Measurements from ENCODE around the gene GMPPB. TPM values are rescaled to one million over a fixed set of nuclear protein-coding genes. Genes with fewer than 3 reads are reported as not detected.

Gene GMPPB
- total and polyA plus RNA-seq, 9 of the 15 experiments (the other 6 are each of a cell fraction or from before 2014, with no cell fraction given) = 0.53 to 17.4 (median 8.1) TPM

- TF ChIP-seq, protein P1, sequence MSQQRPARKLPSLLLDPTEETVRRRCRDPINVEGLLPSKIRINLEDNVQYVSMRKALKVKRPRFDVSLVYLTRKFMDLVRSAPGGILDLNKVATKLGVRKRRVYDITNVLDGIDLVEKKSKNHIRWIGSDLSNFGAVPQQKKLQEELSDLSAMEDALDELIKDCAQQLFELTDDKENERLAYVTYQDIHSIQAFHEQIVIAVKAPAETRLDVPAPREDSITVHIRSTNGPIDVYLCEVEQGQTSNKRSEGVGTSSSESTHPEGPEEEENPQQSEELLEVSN (IDR thresholded peaks at IDR 0.05; ENCODE audit: borderline replicate concordance in 1 of 2, extremely low read depth in 1 of 2, insufficient read depth in 1 of 2, insufficient read length in 1 of 2, low read depth in 1 of 2, low read length in 1 of 2, poor library complexity in 1 of 2, severe bottlenecking in 1 of 2) = peak in 1 of 2 experiments; percentile 5
- TF ChIP-seq RAD51 (IDR thresholded peaks at IDR 0.05; ENCODE audit: borderline replicate concordance, low read depth) = no peak
Observed at GRCh38 chr3:49717959-49718857, 5.5 kb downstream of the GMPPB start (continued).

DNA sequence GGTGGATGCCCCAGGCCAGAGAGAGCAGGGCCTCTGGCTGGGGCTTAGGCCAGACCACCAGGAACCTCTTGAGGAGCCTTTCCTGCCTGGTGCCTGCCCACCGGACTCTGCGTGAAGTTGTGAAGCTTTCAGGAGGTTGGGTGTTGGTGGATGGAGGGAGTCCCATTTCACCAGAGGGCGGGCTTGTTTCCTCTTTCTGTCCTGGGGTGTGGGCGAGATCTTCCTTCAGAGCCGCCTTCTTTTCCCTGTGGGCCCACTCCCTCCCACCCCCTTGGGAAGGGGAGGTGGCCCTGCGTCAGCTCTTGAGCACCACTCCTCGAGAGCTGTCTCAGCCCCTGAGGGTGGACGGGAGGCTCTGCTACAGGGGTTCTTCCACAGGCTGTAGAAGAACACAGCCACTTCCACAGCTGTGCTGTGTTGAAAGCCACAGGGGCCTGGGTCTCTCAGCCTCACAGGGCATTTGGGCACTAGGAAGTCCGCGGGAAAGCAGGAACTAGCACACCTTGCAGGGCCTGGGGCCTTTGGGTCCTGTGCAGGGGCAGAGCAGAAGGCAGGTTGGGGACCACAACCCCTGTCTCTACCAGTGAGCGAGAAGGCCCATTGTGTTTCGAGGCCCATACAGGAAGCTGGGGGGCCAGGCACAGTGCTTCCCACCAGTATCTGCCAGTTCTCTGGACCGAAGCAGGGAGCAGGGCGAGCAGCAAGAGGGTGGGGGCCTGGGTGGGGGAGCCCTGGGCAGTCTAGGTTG is 6.4 kb downstream of the GMPPB start:
- ChIA-PET CTCF (ENCODE audit: low intra/inter-chr PET ratio) (no interaction called here), POLR2A (interaction anchor here (0.5 to 0.7 kb wide), 2 partner anchors 10 to 60 kb away, joined by 3 to 4 read pairs; no protein-coding TSS in a partner anchor)
- H3K9ac ChIP-seq (ENCODE audit: insufficient read depth in 1 of 2, low read depth in 2 of 2, low read length in 2 of 2) = no peak overlapping the region
- BruUV-seq (replicated peaks) = no TSS peak
- H3K27me3 ChIP-seq (ENCODE audit: control insufficient read depth in 2 of 2, insufficient read depth in 2 of 2, low read length in 2 of 2) = no peaks in the 10 kb centered on the region
- peaks cover 58% of the 10 kb centered on the region; the same call in 2 of the 3 replicates for H3K36me3 ChIP-seq (ENCODE audit: control insufficient read depth, insufficient read depth, low read length)
- H3K4me3 ChIP-seq = no peak overlapping the region
- TF ChIP-seq MAFK (IDR thresholded peaks at IDR 0.05; ENCODE audit: low read length) (no peak), ZNF140 (CRISPR knock-in tag; IDR thresholded peaks at IDR 0.05) (no peak), POLR2G (IDR thresholded peaks at IDR 0.05; ENCODE audit: low read depth, low read length) (peak; percentile 12; the same call in 1 of the 2 replicates)
- H3K9me1 ChIP-seq (ENCODE audit: control insufficient read depth, insufficient read depth, low read length) = no peaks in the 10 kb centered on the region
- no peak for DNase-seq (ENCODE audit: extremely low read depth in 1 of 4, low spot score in 3 of 4)
- 94% methylated on average over 9 of the region's 14 CpGs for WGBS (ENCODE audit: insufficient coverage, low coverage, missing lambda C conversion rate)
- in situ Hi-C loops (cut with MboI) (no loop called here), intact Hi-C loops (cut with micrococcal nuclease) (no loop called here)
- no peak overlapping the region for H3K4me2 ChIP-seq (ENCODE audit: insufficient read depth, low read length)
- no peak for ATAC-seq
- H3K27ac ChIP-seq (ENCODE audit: extremely low read depth, low read depth, low read length) = no peak overlapping the region
- FAIRE-seq = no peak
- H3K4me1 ChIP-seq (replicated peaks in 1 of 2; ENCODE audit: control insufficient read depth in 2 of 2, insufficient read depth in 2 of 2, low read length in 2 of 2) = peaks cover 0 to 16% of the 10 kb centered on the region in 2 experiments; a peak in 1 of 5 replicates
- no peaks in the 10 kb centered on the region for H3K9me3 ChIP-seq (replicated peaks; ENCODE audit: control insufficient read depth, insufficient read depth, low read depth, low read length)
- H2AFZ ChIP-seq (ENCODE audit: low read depth, low read length) = no peak overlapping the region
- no peaks in the 10 kb centered on the region for H4K20me1 ChIP-seq (replicated peaks; ENCODE audit: control insufficient read depth, insufficient read depth, low read length)
- H3K79me2 ChIP-seq (ENCODE audit: control insufficient read depth, insufficient read depth, low read length) = no peaks in the 10 kb centered on the region

All from K562 (cell line).